ENCODE data around the gene PASD1.

DNA sequence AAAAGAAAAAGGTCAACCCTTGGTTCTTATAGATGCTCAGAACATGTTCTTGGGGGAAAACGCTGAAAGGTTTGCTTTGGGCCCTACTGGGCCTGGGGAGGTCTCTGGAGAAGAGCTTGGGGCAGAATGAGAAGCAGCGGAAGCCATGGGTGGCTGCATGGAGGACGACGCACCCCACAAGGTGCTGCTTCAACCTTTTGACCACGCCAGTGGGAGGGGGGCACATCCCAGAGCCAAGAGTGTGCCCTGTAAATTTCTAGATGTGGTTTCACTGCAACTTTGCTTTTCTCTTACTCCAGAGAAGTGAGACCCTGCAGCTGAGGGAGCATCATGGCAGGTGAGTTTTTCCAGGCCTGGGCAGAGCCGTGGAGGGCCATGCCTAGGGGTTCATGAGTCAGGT is 135.0 kb downstream of the PASD1 start:
- TF ChIP-seq, protein P1, sequence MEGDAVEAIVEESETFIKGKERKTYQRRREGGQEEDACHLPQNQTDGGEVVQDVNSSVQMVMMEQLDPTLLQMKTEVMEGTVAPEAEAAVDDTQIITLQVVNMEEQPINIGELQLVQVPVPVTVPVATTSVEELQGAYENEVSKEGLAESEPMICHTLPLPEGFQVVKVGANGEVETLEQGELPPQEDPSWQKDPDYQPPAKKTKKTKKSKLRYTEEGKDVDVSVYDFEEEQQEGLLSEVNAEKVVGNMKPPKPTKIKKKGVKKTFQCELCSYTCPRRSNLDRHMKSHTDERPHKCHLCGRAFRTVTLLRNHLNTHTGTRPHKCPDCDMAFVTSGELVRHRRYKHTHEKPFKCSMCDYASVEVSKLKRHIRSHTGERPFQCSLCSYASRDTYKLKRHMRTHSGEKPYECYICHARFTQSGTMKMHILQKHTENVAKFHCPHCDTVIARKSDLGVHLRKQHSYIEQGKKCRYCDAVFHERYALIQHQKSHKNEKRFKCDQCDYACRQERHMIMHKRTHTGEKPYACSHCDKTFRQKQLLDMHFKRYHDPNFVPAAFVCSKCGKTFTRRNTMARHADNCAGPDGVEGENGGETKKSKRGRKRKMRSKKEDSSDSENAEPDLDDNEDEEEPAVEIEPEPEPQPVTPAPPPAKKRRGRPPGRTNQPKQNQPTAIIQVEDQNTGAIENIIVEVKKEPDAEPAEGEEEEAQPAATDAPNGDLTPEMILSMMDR (IDR thresholded peaks at IDR 0.05) = no peak
- no peak for TF ChIP-seq POLR2A (IDR thresholded peaks at IDR 0.05)
